CD14-positive monocyte (primary cell): ENCODE data around the gene TIMM17B. TPM values are rescaled to one million over a fixed set of nuclear protein-coding genes. Genes with fewer than 3 reads are reported as not detected.
"Not testable (repeated sequence)": the region's sequence is repeated elsewhere in the genome, so short reads cannot be mapped to it uniquely, and the experiment has no call there.

Source experiments
- DNase-seq, 3 donors: peaks; one replicate each; pipeline ENCODE4 v3.0.0-alpha.2; 2011 to 2022
- H2AFZ ChIP-seq: 2 replicates; pipeline ENCODE4 v1.6.0; 2012; ENCODE audit warnings: mild to moderate bottlenecking, low read depth, low read length, inconsistent platforms; ENCODE audit not compliant: insufficient read depth, poor library complexity, severe bottlenecking
- H3K27ac ChIP-seq, 2 donors: 1 replicate in 1 of 2; 2 replicates in 1 of 2; pipeline ENCODE4 v1.5.1; 2012 to 2013; ENCODE audit warnings: low read length in 2 of 2, control low read depth in 1 of 2, inconsistent platforms in 1 of 2, low read depth in 1 of 2, mild to moderate bottlenecking in 1 of 2
- H3K27me3 ChIP-seq, 2 donors: one replicate each; pipeline versions ENCODE4 v1.6.0 to v1.6.1; 2011 to 2013; ENCODE audit warnings: low read length in 2 of 2; ENCODE audit not compliant: control insufficient read depth in 2 of 2, insufficient read depth in 2 of 2
- H3K36me3 ChIP-seq, 2 donors: replicated peaks in 1 of 2; 1 replicate in 1 of 2; 2 replicates in 1 of 2; pipeline versions ENCODE4 v1.5.1 to v1.6.1; 2012 to 2013; ENCODE audit warnings: low read length in 2 of 2, control low read depth in 1 of 2, inconsistent platforms in 1 of 2, mild to moderate bottlenecking in 1 of 2; ENCODE audit not compliant: insufficient read depth in 2 of 2, control insufficient read depth in 1 of 2
- H3K4me1 ChIP-seq, 2 donors: 1 replicate in 1 of 2; 2 replicates in 1 of 2; pipeline versions ENCODE4 v1.5.1 to v1.6.1; 2012 to 2013; ENCODE audit warnings: low read length in 2 of 2, control low read depth in 1 of 2, inconsistent platforms in 1 of 2, mild to moderate bottlenecking in 1 of 2, moderate library complexity in 1 of 2; ENCODE audit not compliant: insufficient read depth in 2 of 2, control insufficient read depth in 1 of 2
- H3K4me2 ChIP-seq: replicated peaks from 2 replicates; pipeline ENCODE3; 2012; ENCODE audit warnings: low read length, moderate library complexity, mild to moderate bottlenecking; ENCODE audit not compliant: poor library complexity, severe bottlenecking; ENCODE audit errors: extremely low read depth
- H3K4me3 ChIP-seq, 3 experiments: fragments of 200-600 bp in 1 of 3; sonication (generic) in 1 of 3; replicated peaks in 1 of 3; 1 replicate in 2 of 3; 2 replicates in 1 of 3; pipeline ENCODE4 v1.5.1; 2011 to 2013; ENCODE audit warnings: low read length in 3 of 3, mild to moderate bottlenecking in 3 of 3, control low read depth in 2 of 3, low read depth in 2 of 3, inconsistent platforms in 1 of 3, moderate library complexity in 1 of 3
- H3K79me2 ChIP-seq: 2 replicates; pipeline ENCODE4 v1.6.0; 2012; ENCODE audit warnings: mild to moderate bottlenecking, control low read depth, inconsistent platforms, low read length, moderate library complexity; ENCODE audit not compliant: insufficient read depth
- H3K9ac ChIP-seq: 2 replicates; pipeline ENCODE4 v1.6.0; 2017; ENCODE audit warnings: low read length, mild to moderate bottlenecking; ENCODE audit not compliant: insufficient read depth, poor library complexity, severe bottlenecking
- H3K9me3 ChIP-seq, 2 donors: replicated peaks in 1 of 2; 1 replicate in 1 of 2; 2 replicates in 1 of 2; pipeline versions ENCODE4 v1.5.1 to v1.6.1; 2012 to 2013; ENCODE audit warnings: low read length in 2 of 2, control low read depth in 1 of 2; ENCODE audit not compliant: control insufficient read depth in 1 of 2, insufficient read depth in 1 of 2
- H4K20me1 ChIP-seq: 2 replicates; pipeline ENCODE4 v1.6.0; 2012; ENCODE audit warnings: mild to moderate bottlenecking, low read length, control low read depth, moderate library complexity; ENCODE audit not compliant: insufficient read depth
- H3K27ac Mint-ChIP-seq, 7 donors: one replicate each; pipeline ENCODE4 v1.8.0; 2020; ENCODE audit warnings: mild to moderate bottlenecking in 7 of 7, mixed read lengths in 7 of 7, moderate library complexity in 6 of 7, inconsistent platforms in 2 of 7
- H3K27me3 Mint-ChIP-seq, 3 donors: one replicate each; pipeline ENCODE4 v1.8.0; 2021 to 2022; ENCODE audit warnings: low read depth in 3 of 3, mild to moderate bottlenecking in 3 of 3, mixed read lengths in 3 of 3, moderate library complexity in 3 of 3, inconsistent platforms in 1 of 3
- H3K36me3 Mint-ChIP-seq, 2 donors: one replicate each; pipeline ENCODE4 v1.8.0; 2020; ENCODE audit warnings: mixed read lengths in 2 of 2, inconsistent platforms in 1 of 2, mild to moderate bottlenecking in 1 of 2
- H3K4me1 Mint-ChIP-seq: one replicate; pipeline ENCODE4 v1.8.0; 2020; ENCODE audit warnings: mild to moderate bottlenecking, mixed read lengths
- H3K4me3 Mint-ChIP-seq, 2 donors: one replicate each; pipeline ENCODE4 v1.8.0; 2020; ENCODE audit warnings: mild to moderate bottlenecking in 2 of 2, mixed read lengths in 2 of 2, moderate library complexity in 1 of 2
- H3K9me3 Mint-ChIP-seq, 7 donors: one replicate each; pipeline ENCODE4 v1.8.0; 2020 to 2022; ENCODE audit warnings: mixed read lengths in 7 of 7, mild to moderate bottlenecking in 6 of 7, moderate library complexity in 6 of 7, inconsistent platforms in 2 of 7
- CTCF ChIP-seq: fragments of 200-600 bp; IDR thresholded peaks from one replicate; pipeline ENCODE4 v1.8.0; 2022; ENCODE audit warnings: antibody characterized with exemption, mild to moderate bottlenecking
- WGBS: methylation state at CpG from one replicate; pipeline ENCODE4 v1.1.5; 2013; ENCODE audit warnings: missing lambda C conversion rate; ENCODE audit not compliant: insufficient coverage; 5-methylcytosine and 5-hydroxymethylcytosine counted together
- intact Hi-C, 2 donors: fragments of 100-400 bp; cut with micrococcal nuclease; formaldehyde crosslinking; loops; one replicate each; pipeline versions ENCODE4 v1.15.0 to v1.15.1; 2023
- polyA plus RNA-seq, 3 donors: library from polyadenylated mRNA; depleted of rRNA in 1 of 3; unstranded in 2 of 3; stranded (reverse) in 1 of 3; fragments of 300-500 nt in 2 of 3; fragments of >200 nt in 1 of 3; fragmentation: Illumina TruSeq in 2 of 3; gene quantifications; 1 replicate in 2 of 3; 2 replicates in 1 of 3; pipeline ENCODE4 v1.2.3, GENCODE V29; 2012 to 2021

The TIMM17B gene
- polyA plus RNA-seq, 3 donors: 52.2 to 86.9 (median 86.8) TPM

- peak overlapping the region; percentile 81 for H2AFZ ChIP-seq
- H3K27me3 ChIP-seq: no peaks in the 10 kb centered on the region
- H3K79me2 ChIP-seq: peaks cover 2% of the 10 kb centered on the region
- peak overlapping the region; percentile 36 to 77 (median 39) for H3K4me3 ChIP-seq
- H3K27ac ChIP-seq: no peak overlapping the region
- Mint-ChIP-seq H3K27ac (peak overlapping the region in 3 of 7 donors; percentile 0 to 52 (median 43)), H3K4me1 (peaks cover 16% of the 10 kb centered on the region), H3K27me3 (peaks cover 0 to 10% (median 9%) of the 10 kb centered on the region in 3 donors), H3K4me3 (peak overlapping the region; percentile 84 to 93), H3K36me3 (peaks cover 16 to 19% of the 10 kb centered on the region in 2 donors), H3K9me3 (peaks cover 0 to 7% (median 0%) of the 10 kb centered on the region in 7 donors)
- H3K9me3 ChIP-seq: no peaks in the 10 kb centered on the region
- TF ChIP-seq CTCF: no peak
- intact Hi-C loops: loop anchor here (5.0 to 10.0 kb wide), 3 partner anchors 54 to 154 kb away; partner anchors contain the start of gene TFE3 (in 1 of the 2)
- WGBS: 4% methylated on average over 7 of the region's 15 CpGs
- H3K4me2 ChIP-seq: peak overlapping the region; percentile 85
- H4K20me1 ChIP-seq: peaks cover 4% of the 10 kb centered on the region
- peaks cover 9 to 21% of the 10 kb centered on the region in 2 donors for H3K4me1 ChIP-seq
- peak overlapping the region; percentile 40 for H3K9ac ChIP-seq
- DNase-seq: no peak
- H3K36me3 ChIP-seq: peaks cover 12 to 24% of the 10 kb centered on the region in 2 donors
Observed at GRCh38 chrX:48890296-48890925, 7.2 kb downstream of the TIMM17B start.

GRCh38 chrX:48886586-48886985 is 11.0 kb downstream of the TIMM17B start:
- H3K4me2 ChIP-seq, intact Hi-C loops, H4K20me1 ChIP-seq, H3K4me1 ChIP-seq, H3K27ac ChIP-seq, H3K36me3 ChIP-seq, H3K9me3 ChIP-seq, H3K79me2 ChIP-seq, DNase-seq, H3K4me1 Mint-ChIP-seq, H3K9ac ChIP-seq, H3K4me3 Mint-ChIP-seq, H3K36me3 Mint-ChIP-seq, H3K27ac Mint-ChIP-seq, H2AFZ ChIP-seq, H3K9me3 Mint-ChIP-seq, H3K27me3 ChIP-seq, H3K4me3 ChIP-seq: not testable (repeated sequence)
- WGBS: no CpG with 5 or more reads among the region's 5 CpGs
- peaks cover 2 to 12% (median 11%) of the 10 kb centered on the region in 3 donors for H3K27me3 Mint-ChIP-seq
